ENCODE data around the gene TMEM169. TPM values are rescaled to one million over a fixed set of nuclear protein-coding genes. Genes with fewer than 3 reads are reported as not detected.

Gene TMEM169
- total RNA-seq, 1 donor from 2014 or later: 0.25 TPM

- no peaks in the 10 kb centered on the region for H3K9me3 ChIP-seq (replicated peaks)
- TF ChIP-seq CTCF (IDR thresholded peaks at IDR 0.05; ENCODE audit: borderline replicate concordance): no peak
- no peak overlapping the region for H3K4me3 ChIP-seq
- H3K4me1 ChIP-seq: peaks cover 11% of the 10 kb centered on the region
- H3K27me3 ChIP-seq (ENCODE audit: low read depth): no peaks in the 10 kb centered on the region
- intact Hi-C loops (cut with micrococcal nuclease): no loop called here
- DNase-seq: no peak
- no peaks in the 10 kb centered on the region for H3K36me3 ChIP-seq
- no peak overlapping the region for H3K27ac ChIP-seq (replicated peaks)
Measured at GRCh38 chr2:216104691-216105090, 23.0 kb downstream of the TMEM169 start.

- no peaks in the 10 kb centered on the region for H3K9me3 ChIP-seq (replicated peaks)
- peaks cover 37% of the 10 kb centered on the region for H3K4me1 ChIP-seq
- H3K27me3 ChIP-seq (ENCODE audit: low read depth): no peaks in the 10 kb centered on the region
- H3K27ac ChIP-seq (replicated peaks): no peak overlapping the region
- peaks cover 9% of the 10 kb centered on the region for H3K36me3 ChIP-seq
- intact Hi-C loops (cut with micrococcal nuclease): no loop called here
- no peak overlapping the region for H3K4me3 ChIP-seq
- TF ChIP-seq CTCF (IDR thresholded peaks at IDR 0.05; ENCODE audit: borderline replicate concordance): no peak
- DNase-seq: no peak
Measured at GRCh38 chr2:216107320-216107719, 25.6 kb downstream of the TMEM169 start.

- no peaks in the 10 kb centered on the region for H3K9me3 ChIP-seq (replicated peaks)
- intact Hi-C loops (cut with micrococcal nuclease): no loop called here
- no peak for TF ChIP-seq CTCF (IDR thresholded peaks at IDR 0.05; ENCODE audit: borderline replicate concordance)
- H3K36me3 ChIP-seq: peaks cover 14% of the 10 kb centered on the region
- no peak overlapping the region for H3K27ac ChIP-seq (replicated peaks)
- peaks cover 42% of the 10 kb centered on the region for H3K4me1 ChIP-seq
- no peaks in the 10 kb centered on the region for H3K27me3 ChIP-seq (ENCODE audit: low read depth)
- H3K4me3 ChIP-seq: no peak overlapping the region
- DNase-seq: no peak
Measured at GRCh38 chr2:216107760-216108159, 26.0 kb downstream of the TMEM169 start.

- Histone ChIP-seq H3K9me3 (replicated peaks) (no peaks in the 10 kb centered on the region), H3K36me3 (peaks cover 20% of the 10 kb centered on the region), H3K27me3 (ENCODE audit: low read depth) (no peaks in the 10 kb centered on the region), H3K4me1 (peaks cover 48% of the 10 kb centered on the region), H3K27ac (replicated peaks) (peak overlapping the region; percentile 91), H3K4me3 (peak overlapping the region; percentile 87)
- DNase-seq: no peak
- no peak for TF ChIP-seq CTCF (IDR thresholded peaks at IDR 0.05; ENCODE audit: borderline replicate concordance)
- intact Hi-C loops (cut with micrococcal nuclease): no loop called here
Measured at GRCh38 chr2:216108310-216108966, 26.7 kb downstream of the TMEM169 start.

- Histone ChIP-seq H3K9me3 (replicated peaks) (no peaks in the 10 kb centered on the region), H3K4me1 (peaks cover 55% of the 10 kb centered on the region), H3K4me3 (peak within 1 kb of the TSS; percentile 87), H3K27ac (replicated peaks) (peak within 1 kb of the TSS; percentile 91), H3K36me3 (peaks cover 29% of the 10 kb centered on the region), H3K27me3 (ENCODE audit: low read depth) (no peaks in the 10 kb centered on the region)
- DNase-seq: peak; percentile 96
- intact Hi-C loops (cut with micrococcal nuclease): no loop called here
- TF ChIP-seq CTCF (IDR thresholded peaks at IDR 0.05; ENCODE audit: borderline replicate concordance): no peak
Measured at GRCh38 chr2:216108967-216109921, 27.5 kb downstream of the TMEM169 start, which contains the start of gene XRCC5. XRCC5 (plus strand) TSS chr2:216109348; CDS start chr2:216109437, 89 bp downstream.
